Muscle of leg (tissue), 11 donors: Measurements from ENCODE around the gene ABCB11. TPM values are rescaled to one million over a fixed set of nuclear protein-coding genes. Genes with fewer than 3 reads are reported as not detected.
"Not testable (repeated sequence)": the region's sequence is repeated elsewhere in the genome, so short reads cannot be mapped to it uniquely, and the experiment has no call there.

ENCODE experiments used
- DNase-seq: peaks from one replicate; pipeline ENCODE4 v3.0.0; 2013
- H3K27ac ChIP-seq: one replicate; pipeline ENCODE4 v1.5.1; 2013; ENCODE audit warnings: mild to moderate bottlenecking, low read length, control low read depth
- H3K27me3 ChIP-seq: one replicate; pipeline ENCODE4 v1.6.1; 2013; ENCODE audit warnings: low read length; ENCODE audit not compliant: control insufficient read depth, insufficient read depth
- H3K36me3 ChIP-seq: one replicate; pipeline ENCODE4 v1.6.1; 2013; ENCODE audit warnings: low read length; ENCODE audit not compliant: control insufficient read depth, insufficient read depth
- H3K4me1 ChIP-seq: one replicate; pipeline ENCODE4 v1.6.1; 2013; ENCODE audit warnings: low read length; ENCODE audit not compliant: control insufficient read depth, insufficient read depth
- H3K4me3 ChIP-seq: one replicate; pipeline ENCODE4 v1.5.1; 2013; ENCODE audit warnings: low read length, control low read depth
- H3K9me3 ChIP-seq: replicated peaks from 2 replicates; pipeline ENCODE4 v1.6.1; 2013; ENCODE audit warnings: low read depth, low read length; ENCODE audit not compliant: control insufficient read depth
- WGBS: methylation state at CpG from one replicate; pipeline ENCODE4 v1.1.5; 2013; ENCODE audit warnings: missing lambda C conversion rate; ENCODE audit not compliant: insufficient coverage; 5-methylcytosine and 5-hydroxymethylcytosine counted together
- polyA plus RNA-seq, 8 donors: library from polyadenylated mRNA; unstranded; fragments of 120-200 nt; gene quantifications; one replicate each; pipeline versions ENCODE4 v1.2.1 to v1.2.3, GENCODE V29; 2013; ENCODE audit warnings: inconsistent platforms in 1 of 8, low replicate concordance in 1 of 8; ENCODE audit not compliant: insufficient read length in 8 of 8, insufficient read depth in 1 of 8
- total RNA-seq: library from RNA; stranded (reverse); fragments of 120-200 nt; gene quantifications from one replicate; pipeline ENCODE4 v1.2.4, GENCODE V29; 2013

ABCB11 gene
- total and polyA plus RNA-seq, 9 donors, result 0.04 to 0.27 (median 0.12) TPM; not detected in 3

GRCh38 chr2:169023161-169023560 lies 8.0 kb downstream of the ABCB11 start:
- H3K27ac ChIP-seq, result no peak overlapping the region
- WGBS, result no CpG with 5 or more reads among the region's 3 CpGs
- no peaks in the 10 kb centered on the region for H3K36me3 ChIP-seq
- no peaks in the 10 kb centered on the region for H3K9me3 ChIP-seq
- no peak overlapping the region for H3K4me3 ChIP-seq
- no peaks in the 10 kb centered on the region for H3K27me3 ChIP-seq
- no peaks in the 10 kb centered on the region for H3K4me1 ChIP-seq
- no peak for DNase-seq

DNA sequence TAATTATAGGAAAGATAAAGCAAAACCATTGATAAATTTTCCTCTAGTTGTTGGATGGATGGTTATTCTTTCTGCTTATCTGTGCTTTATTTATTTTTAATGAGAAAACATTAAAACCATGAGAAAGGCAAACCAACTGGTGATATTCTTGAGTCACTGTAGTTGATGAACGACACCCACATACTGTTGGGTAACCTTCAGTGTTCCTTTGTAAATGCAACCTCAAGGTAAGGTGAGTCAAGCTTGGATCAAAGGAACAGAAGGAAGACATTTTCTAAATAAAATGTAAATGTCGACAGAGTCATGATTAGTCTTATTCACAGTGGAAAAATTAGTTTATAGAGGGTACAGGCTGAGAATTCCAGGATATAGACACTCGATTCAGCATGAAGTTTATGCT lies 12.7 kb downstream of the ABCB11 start:
- H3K9me3 ChIP-seq, result no peaks in the 10 kb centered on the region
- no peaks in the 10 kb centered on the region for H3K4me1 ChIP-seq
- no peaks in the 10 kb centered on the region for H3K27me3 ChIP-seq
- no peak overlapping the region for H3K4me3 ChIP-seq
- DNase-seq, result no peak
- no peaks in the 10 kb centered on the region for H3K36me3 ChIP-seq
- no peak overlapping the region for H3K27ac ChIP-seq
- no CpG with 5 or more reads among the region's 3 CpGs for whole genome bisulfite sequencing

- Histone ChIP-seq H3K4me3 (no peak overlapping the region), H3K27ac (no peak overlapping the region), H3K9me3 (no peaks in the 10 kb centered on the region), H3K4me1 (no peaks in the 10 kb centered on the region), H3K27me3 (no peaks in the 10 kb centered on the region), H3K36me3 (no peaks in the 10 kb centered on the region)
- DNase-seq, result no peak
- WGBS, result 54% methylated on average over 3 of the region's 4 CpGs
Observed at GRCh38 chr2:169015943-169016342, 15.2 kb downstream of the ABCB11 start.

GRCh38 chr2:169014780-169015179 lies 16.3 kb downstream of the ABCB11 start:
- 45% methylated on average over 3 of the region's 3 CpGs for WGBS

GRCh38 chr2:169013628-169014026 lies 17.5 kb downstream of the ABCB11 start:
- H3K27me3 ChIP-seq, result no peaks in the 10 kb centered on the region
- WGBS, result no CpG with 5 or more reads among the region's 4 CpGs
- no peaks in the 10 kb centered on the region for H3K4me1 ChIP-seq
- no peak for DNase-seq
- no peaks in the 10 kb centered on the region for H3K9me3 ChIP-seq
- H3K27ac ChIP-seq, result no peak overlapping the region
- no peak overlapping the region for H3K4me3 ChIP-seq
- H3K36me3 ChIP-seq, result no peaks in the 10 kb centered on the region

More at GRCh38 chr2:169014780-169015179, 16.3 kb downstream of the ABCB11 start:
- no peak for DNase-seq
- Histone ChIP-seq H3K4me1 (no peaks in the 10 kb centered on the region), H3K36me3 (no peaks in the 10 kb centered on the region), H3K27me3 (no peaks in the 10 kb centered on the region), H3K9me3 (no peaks in the 10 kb centered on the region), H3K27ac (no peak overlapping the region), H3K4me3 (no peak overlapping the region)

- Histone ChIP-seq H3K4me1 (no peaks in the 10 kb centered on the region), H3K36me3 (no peaks in the 10 kb centered on the region), H3K27me3 (no peaks in the 10 kb centered on the region), H3K9me3 (no peaks in the 10 kb centered on the region), H3K27ac (no peak overlapping the region), H3K4me3 (no peak overlapping the region)
- peak; percentile 22 for DNase-seq
- 7% methylated on average over 3 of the region's 6 CpGs for WGBS
Observed at GRCh38 chr2:169012812-169013627, 18.1 kb downstream of the ABCB11 start.

DNA sequence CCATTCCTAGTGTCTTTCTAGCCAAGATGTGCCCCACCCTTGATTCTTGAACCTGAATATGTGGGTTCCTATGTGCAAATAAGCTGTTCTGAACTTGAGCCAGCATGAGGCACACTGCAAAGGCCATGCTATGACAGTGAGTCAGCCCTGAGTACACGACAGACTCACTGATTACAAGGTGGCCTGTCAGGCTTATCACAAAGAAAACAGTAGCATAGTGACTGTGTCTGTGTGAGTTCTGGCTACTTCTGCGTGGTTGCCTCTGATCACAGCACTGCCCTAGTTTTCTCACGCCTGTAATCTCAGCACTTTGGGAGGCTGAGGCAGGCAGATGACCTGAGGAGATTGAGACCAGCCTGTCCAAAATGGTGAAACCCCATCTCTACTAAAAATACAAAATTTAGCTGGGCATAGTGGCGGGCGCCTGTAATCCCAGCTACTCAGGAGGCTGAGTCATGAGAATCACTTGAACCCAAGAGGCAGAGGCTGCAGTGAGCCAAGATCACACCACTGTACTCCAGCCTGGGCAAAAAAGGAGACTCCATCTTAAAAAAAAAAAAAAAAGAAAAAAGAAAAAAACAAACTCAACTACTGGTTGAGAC lies 18.8 kb downstream of the ABCB11 start:
- H3K27ac ChIP-seq, H3K4me3 ChIP-seq, H3K9me3 ChIP-seq, H3K36me3 ChIP-seq, H3K4me1 ChIP-seq, H3K27me3 ChIP-seq, DNase-seq: not testable (repeated sequence)
- WGBS, result 33% methylated on average over 1 of the region's 5 CpGs

GRCh38 chr2:169011698-169012097 lies 19.4 kb downstream of the ABCB11 start:
- H3K27ac ChIP-seq, result no peak overlapping the region
- H3K36me3 ChIP-seq, result no peaks in the 10 kb centered on the region
- no CpG with 5 or more reads among the region's 2 CpGs for WGBS
- H3K4me1 ChIP-seq, result no peaks in the 10 kb centered on the region
- DNase-seq, result no peak
- no peaks in the 10 kb centered on the region for H3K27me3 ChIP-seq
- no peaks in the 10 kb centered on the region for H3K9me3 ChIP-seq
- H3K4me3 ChIP-seq, result no peak overlapping the region

GRCh38 chr2:169010633-169011460 lies 20.3 kb downstream of the ABCB11 start:
- Histone ChIP-seq H3K27me3 (no peaks in the 10 kb centered on the region), H3K27ac (no peak overlapping the region), H3K4me3 (no peak overlapping the region), H3K36me3 (no peaks in the 10 kb centered on the region), H3K9me3 (no peaks in the 10 kb centered on the region), H3K4me1 (no peaks in the 10 kb centered on the region)
- WGBS, result 67% methylated on average over 2 of the region's 8 CpGs
- DNase-seq, result no peak
